ENCODE measurements around the gene MYOG.

MYOG gene

GRCh38 chr1:203085528-203086406 lies at the start of gene MYOG:
MYOG (minus strand) TSS chr1:203086012; CDS start chr1:203085961, 51 bp downstream.
- no peak for DNase-seq (ENCODE audit: low spot score)

GRCh38 chr1:203133970-203134725 lies 48.3 kb upstream of the MYOG start:
- no peak for DNase-seq (ENCODE audit: low spot score)

- no peak for DNase-seq (ENCODE audit: low spot score)
These were observed 45.9 kb upstream of the MYOG start for GRCh38 chr1:203131548-203132200.

- no peak for DNase-seq (ENCODE audit: low spot score)
These were observed 44.7 kb upstream of the MYOG start for GRCh38 chr1:203130358-203130985.

GRCh38 chr1:203129501-203130231 lies 43.9 kb upstream of the MYOG start:
- no peak for DNase-seq (ENCODE audit: low spot score)

- no peak for DNase-seq (ENCODE audit: low spot score)
These were observed 43.1 kb upstream of the MYOG start for GRCh38 chr1:203128716-203129500.

GRCh38 chr1:203128431-203128715 lies 42.6 kb upstream of the MYOG start:
- no peak for DNase-seq (ENCODE audit: low spot score)

- DNase-seq (ENCODE audit: low spot score) = no peak
These were observed 42.0 kb upstream of the MYOG start, which contains the start of gene ADORA1 for GRCh38 chr1:203127666-203128430. ADORA1 (plus strand) TSS chr1:203127726; CDS start chr1:203128842, 1,116 bp downstream.

GRCh38 chr1:203126866-203127665 lies 41.3 kb upstream of the MYOG start:
- DNase-seq (ENCODE audit: low spot score) = no peak

- no peak for DNase-seq (ENCODE audit: low spot score)
These were observed 40.5 kb upstream of the MYOG start for GRCh38 chr1:203126151-203126865.

GRCh38 chr1:203124546-203125317 lies 38.9 kb upstream of the MYOG start:
- no peak for DNase-seq (ENCODE audit: low spot score)

GRCh38 chr1:203124011-203124410 lies 38.2 kb upstream of the MYOG start:
- no peak for DNase-seq (ENCODE audit: low spot score)

GRCh38 chr1:203122159-203122558 lies 36.3 kb upstream of the MYOG start:
- DNase-seq (ENCODE audit: low spot score) = no peak

- DNase-seq (ENCODE audit: low spot score) = no peak
These were observed 35.6 kb upstream of the MYOG start for GRCh38 chr1:203121186-203122015.

- no peak for DNase-seq (ENCODE audit: low spot score)
These were observed 34.7 kb upstream of the MYOG start for GRCh38 chr1:203120325-203121153.
